ENCODE measurements around the gene KCTD17.

DNA sequence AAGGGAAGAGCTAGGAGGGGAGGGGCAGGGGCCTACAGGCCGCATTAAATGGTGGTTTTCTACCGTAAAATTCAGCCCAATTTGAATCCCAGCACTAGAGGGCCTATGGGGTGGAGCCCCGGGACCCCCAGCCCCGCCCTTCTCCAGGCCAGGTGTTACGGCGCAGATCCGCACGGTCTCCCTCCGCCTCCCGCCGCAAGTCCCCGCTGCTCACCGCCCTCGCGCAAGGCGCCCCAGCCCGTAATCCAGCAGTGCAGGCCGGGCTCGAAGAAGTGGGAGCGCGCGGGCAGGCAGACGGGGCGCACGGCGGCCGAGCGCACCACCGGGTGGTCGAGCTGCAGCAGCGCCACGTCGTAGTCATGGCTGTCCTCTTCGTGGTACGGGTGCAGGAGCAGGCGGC, 17.3 kb downstream of the KCTD17 start:
- TF ChIP-seq, protein P1, sequence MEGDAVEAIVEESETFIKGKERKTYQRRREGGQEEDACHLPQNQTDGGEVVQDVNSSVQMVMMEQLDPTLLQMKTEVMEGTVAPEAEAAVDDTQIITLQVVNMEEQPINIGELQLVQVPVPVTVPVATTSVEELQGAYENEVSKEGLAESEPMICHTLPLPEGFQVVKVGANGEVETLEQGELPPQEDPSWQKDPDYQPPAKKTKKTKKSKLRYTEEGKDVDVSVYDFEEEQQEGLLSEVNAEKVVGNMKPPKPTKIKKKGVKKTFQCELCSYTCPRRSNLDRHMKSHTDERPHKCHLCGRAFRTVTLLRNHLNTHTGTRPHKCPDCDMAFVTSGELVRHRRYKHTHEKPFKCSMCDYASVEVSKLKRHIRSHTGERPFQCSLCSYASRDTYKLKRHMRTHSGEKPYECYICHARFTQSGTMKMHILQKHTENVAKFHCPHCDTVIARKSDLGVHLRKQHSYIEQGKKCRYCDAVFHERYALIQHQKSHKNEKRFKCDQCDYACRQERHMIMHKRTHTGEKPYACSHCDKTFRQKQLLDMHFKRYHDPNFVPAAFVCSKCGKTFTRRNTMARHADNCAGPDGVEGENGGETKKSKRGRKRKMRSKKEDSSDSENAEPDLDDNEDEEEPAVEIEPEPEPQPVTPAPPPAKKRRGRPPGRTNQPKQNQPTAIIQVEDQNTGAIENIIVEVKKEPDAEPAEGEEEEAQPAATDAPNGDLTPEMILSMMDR (IDR thresholded peaks at IDR 0.05) = no peak
- TF ChIP-seq ZFX (IDR thresholded peaks at IDR 0.05; ENCODE audit: borderline replicate concordance) = no peak

Data from 22Rv1 (cell line).